ENCODE results near the gene C14orf180. TPM values are rescaled to one million over a fixed set of nuclear protein-coding genes. Genes with fewer than 3 reads are reported as not detected.

C14orf180 gene
- total RNA-seq, 2 donors from 2014 or later = 0.32 TPM; not detected in 1

- DNase-seq (ENCODE audit: low spot score) = no peak
- H3K4me3 ChIP-seq = no peak overlapping the region
- H3K36me3 ChIP-seq = no peaks in the 10 kb centered on the region
- peaks cover 38% of the 10 kb centered on the region for H3K27me3 ChIP-seq (replicated peaks; ENCODE audit: insufficient read depth)
- no peak overlapping the region for H3K27ac ChIP-seq
- TF ChIP-seq POLR2AphosphoS5 (IDR thresholded peaks at IDR 0.05) (no peak), POLR2A (IDR thresholded peaks at IDR 0.05) (no peak), CTCF (IDR thresholded peaks at IDR 0.05) (no peak)
- 63% methylated on average over 22 of the region's 30 CpGs for WGBS
- no peaks in the 10 kb centered on the region for H3K9me3 ChIP-seq
- H3K4me1 ChIP-seq (replicated peaks) = no peaks in the 10 kb centered on the region
- intact Hi-C loops (cut with DNase I) = loop anchor here (2.0 kb wide), 1 partner anchor 486 kb away; no protein-coding TSS in a partner anchor
Measured at GRCh38 chr14:104564744-104565679, 14.6 kb upstream of the C14orf180 start.

- TF ChIP-seq POLR2A (IDR thresholded peaks at IDR 0.05) = no peak
- no peak for TF ChIP-seq POLR2AphosphoS5 (IDR thresholded peaks at IDR 0.05)
- no peak for TF ChIP-seq CTCF (IDR thresholded peaks at IDR 0.05)
- H3K27me3 ChIP-seq (replicated peaks; ENCODE audit: insufficient read depth) = peaks cover 47% of the 10 kb centered on the region
- intact Hi-C loops (cut with DNase I) = no loop called here
- no peaks in the 10 kb centered on the region for H3K36me3 ChIP-seq
- DNase-seq (ENCODE audit: low spot score) = no peak
- H3K27ac ChIP-seq = no peak overlapping the region
- H3K4me3 ChIP-seq = no peak overlapping the region
- WGBS = 26% methylated on average over 27 of the region's 27 CpGs
- no peaks in the 10 kb centered on the region for H3K4me1 ChIP-seq (replicated peaks)
- no peaks in the 10 kb centered on the region for H3K9me3 ChIP-seq
Measured at GRCh38 chr14:104567141-104567956, 12.2 kb upstream of the C14orf180 start.

- Histone ChIP-seq H3K9me3 (no peaks in the 10 kb centered on the region), H3K4me1 (replicated peaks) (no peaks in the 10 kb centered on the region), H3K27me3 (replicated peaks; ENCODE audit: insufficient read depth) (peaks cover 47% of the 10 kb centered on the region), H3K36me3 (no peaks in the 10 kb centered on the region), H3K27ac (no peak overlapping the region), H3K4me3 (no peak overlapping the region)
- 75% methylated on average over 7 of the region's 9 CpGs for WGBS
- DNase-seq (ENCODE audit: low spot score) = no peak
- TF ChIP-seq CTCF (IDR thresholded peaks at IDR 0.05) (no peak), POLR2AphosphoS5 (IDR thresholded peaks at IDR 0.05) (no peak), POLR2A (IDR thresholded peaks at IDR 0.05) (no peak)
- intact Hi-C loops (cut with DNase I) = no loop called here
Measured at GRCh38 chr14:104567957-104568225, 11.7 kb upstream of the C14orf180 start.

GRCh38 chr14:104568620-104569019 lies 10.9 kb upstream of the C14orf180 start:
- DNase-seq (ENCODE audit: low spot score) = no peak
- Histone ChIP-seq H3K9me3 (no peaks in the 10 kb centered on the region), H3K27me3 (replicated peaks; ENCODE audit: insufficient read depth) (peaks cover 47% of the 10 kb centered on the region), H3K4me1 (replicated peaks) (no peaks in the 10 kb centered on the region), H3K4me3 (no peak overlapping the region), H3K36me3 (no peaks in the 10 kb centered on the region), H3K27ac (no peak overlapping the region)
- intact Hi-C loops (cut with DNase I) = no loop called here
- TF ChIP-seq POLR2AphosphoS5 (IDR thresholded peaks at IDR 0.05) (no peak), CTCF (IDR thresholded peaks at IDR 0.05) (no peak), POLR2A (IDR thresholded peaks at IDR 0.05) (no peak)
- 83% methylated on average over 11 of the region's 11 CpGs for WGBS

All from prostate gland (tissue), 2 donors.